OCI-LY1 (cell line): Measurements from ENCODE around the gene NCAPG2.

Experiments used
- H2AFZ ChIP-seq: fragments of 200-600 bp; sonication (generic), shearing (Covaris generic); 2 replicates; pipeline ENCODE4 v1.6.0; 2014; ENCODE audit warnings: antibody characterized with exemption, mild to moderate bottlenecking, low read length
- H3F3A ChIP-seq: fragments of 200-600 bp; sonication (generic), shearing (Covaris generic); 2 replicates; pipeline ENCODE4 v1.6.0; 2014; ENCODE audit warnings: mild to moderate bottlenecking, antibody characterized with exemption, low read length, moderate library complexity; ENCODE audit not compliant: insufficient read depth
- H3K27ac ChIP-seq: fragments of 200-600 bp; sonication (generic); 2 replicates; pipeline ENCODE4 v1.5.1; 2014; ENCODE audit warnings: low read length, mixed run types, mild to moderate bottlenecking, low read depth; ENCODE audit not compliant: poor library complexity, severe bottlenecking
- H3K27me3 ChIP-seq: fragments of 200-600 bp; sonication (generic); 2 replicates; pipeline ENCODE4 v1.6.0; 2014; ENCODE audit warnings: antibody characterized with exemption, mild to moderate bottlenecking, low read length, moderate library complexity; ENCODE audit not compliant: insufficient read depth
- H3K36me3 ChIP-seq: fragments of 200-600 bp; sonication (generic); 2 replicates; pipeline ENCODE4 v1.6.1; 2014; ENCODE audit warnings: mild to moderate bottlenecking, antibody characterized with exemption, low read length, moderate library complexity, mixed read lengths; ENCODE audit not compliant: insufficient read depth
- H3K4me1 ChIP-seq: fragments of 200-600 bp; sonication (generic); 2 replicates; pipeline ENCODE4 v1.5.1; 2014; ENCODE audit warnings: mild to moderate bottlenecking, low read length, moderate library complexity; ENCODE audit not compliant: insufficient read depth, severe bottlenecking
- H3K4me2 ChIP-seq: fragments of 200-600 bp; sonication (generic), shearing (Covaris generic); 2 replicates; pipeline ENCODE4 v1.6.1; 2014; ENCODE audit warnings: low read length
- H3K4me3 ChIP-seq: fragments of 200-600 bp; sonication (generic); 2 replicates; pipeline ENCODE4 v1.5.1; 2014; ENCODE audit warnings: low read length, low read depth, mild to moderate bottlenecking, mixed read lengths; ENCODE audit not compliant: poor library complexity, severe bottlenecking
- H3K79me2 ChIP-seq: fragments of 200-600 bp; shearing (Covaris generic); 2 replicates; pipeline ENCODE4 v1.6.1; 2016; ENCODE audit warnings: mixed run types, low read length, mixed read lengths; ENCODE audit not compliant: insufficient read depth
- H3K9ac ChIP-seq: fragments of 200-600 bp; sonication (generic), shearing (Covaris generic); 2 replicates; pipeline ENCODE4 v1.6.1; 2014; ENCODE audit warnings: mild to moderate bottlenecking, low read length, mixed read lengths
- H3K9me2 ChIP-seq: fragments of 200-600 bp; sonication (generic), shearing (Covaris generic); 2 replicates; pipeline ENCODE4 v1.6.1; 2014; ENCODE audit warnings: low read depth, mild to moderate bottlenecking, low read length, mixed read lengths
- H3K9me3 ChIP-seq: fragments of 200-600 bp; shearing (Covaris generic); 2 replicates; pipeline ENCODE4 v1.6.1; 2014; ENCODE audit warnings: low read length, mixed read lengths
- H4K20me1 ChIP-seq: fragments of 200-600 bp; sonication (generic), shearing (Covaris generic); 2 replicates; pipeline ENCODE4 v1.6.0; 2016; ENCODE audit warnings: mild to moderate bottlenecking, low read length; ENCODE audit not compliant: insufficient read depth
- CTCF ChIP-seq: fragments of 200-600 bp; sonication (generic), shearing (Covaris generic); IDR thresholded peaks from 2 replicates; pipeline ENCODE4 v1.5.1; 2017; ENCODE audit warnings: mild to moderate bottlenecking, antibody characterized with exemption, low read length, moderate library complexity, mixed read lengths
- EZH2 ChIP-seq: fragments of 200-600 bp; sonication (generic), shearing (Covaris generic); IDR thresholded peaks from 2 replicates; pipeline ENCODE4 v1.8.0; 2017; ENCODE audit warnings: borderline replicate concordance, mixed run types, mild to moderate bottlenecking, antibody characterized with exemption, low read length, moderate library complexity, mixed read lengths

Gene NCAPG2

GRCh38 chr7:158702944-158703343 lies 1.7 kb downstream of the NCAPG2 start:
- Histone ChIP-seq H4K20me1 (no peaks in the 10 kb centered on the region), H3K27ac (peak overlapping the region; percentile 75), H3K4me2 (peak overlapping the region; percentile 75), H3K9ac (peak overlapping the region; percentile 99), H3K9me2 (no peaks in the 10 kb centered on the region), H3K9me3 (peaks cover 12% of the 10 kb centered on the region), H3K36me3 (peaks cover 55% of the 10 kb centered on the region), H2AFZ (no peak overlapping the region), H3K27me3 (no peaks in the 10 kb centered on the region), H3K4me3 (peak overlapping the region; percentile 98), H3F3A (no peaks in the 10 kb centered on the region), H3K79me2 (peaks cover 61% of the 10 kb centered on the region), H3K4me1 (peaks cover 42% of the 10 kb centered on the region)
- TF ChIP-seq CTCF (no peak), EZH2 (no peak)

GRCh38 chr7:158702196-158702595 lies 2.4 kb downstream of the NCAPG2 start:
- H3K9me2 ChIP-seq, result no peaks in the 10 kb centered on the region
- peaks cover 5% of the 10 kb centered on the region for H3K9me3 ChIP-seq
- peak overlapping the region; percentile 98 for H3K4me3 ChIP-seq
- peak overlapping the region; percentile 75 for H3K4me2 ChIP-seq
- no peaks in the 10 kb centered on the region for H3F3A ChIP-seq
- no peak overlapping the region for H3K27ac ChIP-seq
- no peaks in the 10 kb centered on the region for H3K27me3 ChIP-seq
- no peak for TF ChIP-seq EZH2
- TF ChIP-seq CTCF, result no peak
- peaks cover 42% of the 10 kb centered on the region for H3K4me1 ChIP-seq
- no peaks in the 10 kb centered on the region for H4K20me1 ChIP-seq
- peaks cover 63% of the 10 kb centered on the region for H3K79me2 ChIP-seq
- H3K9ac ChIP-seq, result no peak overlapping the region; the same call in 1 of the 2 replicates
- peaks cover 62% of the 10 kb centered on the region for H3K36me3 ChIP-seq
- H2AFZ ChIP-seq, result no peak overlapping the region

GRCh38 chr7:158700008-158700407 lies 4.6 kb downstream of the NCAPG2 start:
- no peak overlapping the region for H3K4me2 ChIP-seq
- H2AFZ ChIP-seq, result no peak overlapping the region

More at GRCh38 chr7:158700008-158700407, 4.6 kb downstream of the NCAPG2 start:
- Histone ChIP-seq H4K20me1 (no peaks in the 10 kb centered on the region), H3K4me3 (no peak overlapping the region), H3K27ac (no peak overlapping the region), H3K4me1 (peaks cover 36% of the 10 kb centered on the region), H3K9me2 (no peaks in the 10 kb centered on the region), H3K36me3 (peaks cover 84% of the 10 kb centered on the region), H3F3A (no peaks in the 10 kb centered on the region), H3K79me2 (peaks cover 66% of the 10 kb centered on the region), H3K9ac (no peak overlapping the region), H3K27me3 (no peaks in the 10 kb centered on the region), H3K9me3 (no peaks in the 10 kb centered on the region)
- TF ChIP-seq CTCF (no peak), EZH2 (no peak)
